Measurements from ENCODE around the gene ADNP2.

Gene ADNP2

DNA sequence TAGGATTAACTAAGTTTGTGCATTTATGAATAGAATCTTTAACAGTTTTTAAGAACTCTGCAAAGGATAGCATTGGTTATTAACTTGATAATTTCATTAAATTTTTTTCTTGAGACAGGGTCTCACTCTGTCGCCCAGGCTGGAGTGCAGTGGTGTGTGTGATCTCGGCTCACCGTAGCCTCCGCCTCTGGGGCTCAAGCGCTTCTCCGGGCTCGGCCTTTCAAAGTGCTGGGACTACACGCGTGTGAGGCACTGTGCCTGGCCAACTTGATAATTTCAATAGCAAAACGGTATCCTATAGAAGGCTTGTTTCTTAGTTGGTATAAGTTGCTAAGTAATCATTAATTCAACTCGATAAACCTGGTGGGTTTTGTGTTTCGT lies 38.0 kb downstream of the ADNP2 start:
- no peak for TF ChIP-seq POLR2A (IDR thresholded peaks at IDR 0.05; ENCODE audit: extremely low read depth, insufficient read length)
- TF ChIP-seq MYC (IDR thresholded peaks at IDR 0.05; ENCODE audit: low read depth, low read length), result no peak
- TF ChIP-seq, protein P1, sequence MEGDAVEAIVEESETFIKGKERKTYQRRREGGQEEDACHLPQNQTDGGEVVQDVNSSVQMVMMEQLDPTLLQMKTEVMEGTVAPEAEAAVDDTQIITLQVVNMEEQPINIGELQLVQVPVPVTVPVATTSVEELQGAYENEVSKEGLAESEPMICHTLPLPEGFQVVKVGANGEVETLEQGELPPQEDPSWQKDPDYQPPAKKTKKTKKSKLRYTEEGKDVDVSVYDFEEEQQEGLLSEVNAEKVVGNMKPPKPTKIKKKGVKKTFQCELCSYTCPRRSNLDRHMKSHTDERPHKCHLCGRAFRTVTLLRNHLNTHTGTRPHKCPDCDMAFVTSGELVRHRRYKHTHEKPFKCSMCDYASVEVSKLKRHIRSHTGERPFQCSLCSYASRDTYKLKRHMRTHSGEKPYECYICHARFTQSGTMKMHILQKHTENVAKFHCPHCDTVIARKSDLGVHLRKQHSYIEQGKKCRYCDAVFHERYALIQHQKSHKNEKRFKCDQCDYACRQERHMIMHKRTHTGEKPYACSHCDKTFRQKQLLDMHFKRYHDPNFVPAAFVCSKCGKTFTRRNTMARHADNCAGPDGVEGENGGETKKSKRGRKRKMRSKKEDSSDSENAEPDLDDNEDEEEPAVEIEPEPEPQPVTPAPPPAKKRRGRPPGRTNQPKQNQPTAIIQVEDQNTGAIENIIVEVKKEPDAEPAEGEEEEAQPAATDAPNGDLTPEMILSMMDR (IDR thresholded peaks at IDR 0.05; ENCODE audit: low read depth, low read length), result no peak
- TF ChIP-seq, protein P2, sequence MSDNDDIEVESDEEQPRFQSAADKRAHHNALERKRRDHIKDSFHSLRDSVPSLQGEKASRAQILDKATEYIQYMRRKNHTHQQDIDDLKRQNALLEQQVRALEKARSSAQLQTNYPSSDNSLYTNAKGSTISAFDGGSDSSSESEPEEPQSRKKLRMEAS (IDR thresholded peaks at IDR 0.05; ENCODE audit: low read depth, low read length), result no peak
- no peak overlapping the region for H3K4me3 ChIP-seq (ENCODE audit: low read depth, low read length)
- peak; percentile 9 for DNase-seq (ENCODE audit: low read depth)

GRCh38 chr18:80147418-80148325 lies 38.6 kb downstream of the ADNP2 start:
- H3K4me3 ChIP-seq (ENCODE audit: low read depth, low read length), result peak overlapping the region; percentile 42
- TF ChIP-seq MYC (IDR thresholded peaks at IDR 0.05; ENCODE audit: low read depth, low read length) (no peak), POLR2A (IDR thresholded peaks at IDR 0.05; ENCODE audit: extremely low read depth, insufficient read length) (no peak)
- TF ChIP-seq, protein P2 (IDR thresholded peaks at IDR 0.05; ENCODE audit: low read depth, low read length), result no peak
- TF ChIP-seq, protein P1 (IDR thresholded peaks at IDR 0.05; ENCODE audit: low read depth, low read length), result no peak
- peak; percentile 65 for DNase-seq (ENCODE audit: low read depth)

DNA sequence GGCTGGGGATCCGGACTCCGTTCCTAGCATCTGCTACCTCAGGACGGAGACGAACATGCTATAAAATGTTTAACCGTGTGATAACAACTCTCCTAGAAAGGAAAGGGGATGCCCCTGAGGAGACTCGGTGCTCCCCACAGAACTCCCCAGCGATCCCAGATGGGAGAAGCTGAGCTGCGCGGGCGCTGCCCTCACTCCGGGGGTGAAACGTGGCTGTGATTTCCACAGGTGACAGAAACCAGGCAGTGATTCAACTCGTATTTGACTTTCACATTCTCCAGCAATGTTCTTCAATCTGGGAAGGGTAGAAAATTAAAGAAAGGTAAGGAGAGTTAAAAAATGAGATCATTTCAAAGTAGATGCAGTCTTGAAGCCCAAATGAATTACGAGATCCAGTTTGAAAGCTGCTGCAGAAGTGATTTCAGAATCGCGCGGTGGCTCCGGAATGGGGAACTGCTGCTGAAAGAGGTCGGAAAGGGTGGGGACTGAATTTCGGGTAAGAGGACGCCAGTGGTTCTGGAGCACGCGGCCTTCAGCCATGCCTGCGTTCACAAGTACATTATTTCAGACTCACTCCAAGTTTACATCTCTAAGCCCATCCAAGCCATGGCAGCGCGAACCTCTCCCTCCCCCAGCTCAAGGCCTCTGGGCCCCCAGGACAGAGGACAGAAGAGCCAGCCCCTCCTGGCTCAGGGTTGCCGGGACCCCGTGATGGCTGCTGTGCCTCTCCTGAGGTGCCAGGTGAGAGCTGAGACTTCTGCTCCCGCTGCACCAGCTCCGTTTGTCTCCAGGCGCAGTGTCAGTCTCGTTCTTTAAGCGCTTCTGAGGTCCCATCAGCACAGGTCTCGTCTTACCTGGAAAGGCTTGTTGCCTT lies 39.5 kb downstream of the ADNP2 start:
- TF ChIP-seq, protein P2 (IDR thresholded peaks at IDR 0.05; ENCODE audit: low read depth, low read length), result no peak
- TF ChIP-seq MYC (IDR thresholded peaks at IDR 0.05; ENCODE audit: low read depth, low read length) (no peak), POLR2A (IDR thresholded peaks at IDR 0.05; ENCODE audit: extremely low read depth, insufficient read length) (no peak)
- TF ChIP-seq, protein P1 (IDR thresholded peaks at IDR 0.05; ENCODE audit: low read depth, low read length), result no peak
- DNase-seq (ENCODE audit: low read depth), result peak; percentile 48
- peak overlapping the region; percentile 42 for H3K4me3 ChIP-seq (ENCODE audit: low read depth, low read length)

DNA sequence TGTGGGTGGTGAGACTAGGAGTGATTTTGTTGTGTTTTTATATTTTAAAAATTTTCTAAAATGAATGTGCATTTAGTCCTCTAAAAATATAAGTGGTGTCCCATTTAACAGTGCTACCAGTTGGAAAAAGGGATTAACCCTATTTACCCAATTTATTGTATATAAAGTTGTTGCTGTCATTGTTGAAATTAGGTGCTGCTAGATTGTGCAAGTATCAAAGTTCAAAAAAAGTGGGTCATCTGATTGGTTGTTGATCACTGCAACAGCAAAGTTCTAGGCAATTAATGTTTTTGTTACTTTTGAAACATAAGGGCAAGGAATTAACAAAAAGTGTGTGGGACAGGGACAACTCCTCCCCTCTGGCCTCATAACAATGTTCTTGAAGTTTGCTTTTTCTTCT lies 40.6 kb downstream of the ADNP2 start:
- DNase-seq (ENCODE audit: low read depth), result no peak
- TF ChIP-seq MYC (IDR thresholded peaks at IDR 0.05; ENCODE audit: low read depth, low read length) (no peak), POLR2A (IDR thresholded peaks at IDR 0.05; ENCODE audit: extremely low read depth, insufficient read length) (no peak)
- TF ChIP-seq, protein P2 (IDR thresholded peaks at IDR 0.05; ENCODE audit: low read depth, low read length), result no peak
- TF ChIP-seq, protein P1 (IDR thresholded peaks at IDR 0.05; ENCODE audit: low read depth, low read length), result no peak
- no peak overlapping the region for H3K4me3 ChIP-seq (ENCODE audit: low read depth, low read length)

DNA sequence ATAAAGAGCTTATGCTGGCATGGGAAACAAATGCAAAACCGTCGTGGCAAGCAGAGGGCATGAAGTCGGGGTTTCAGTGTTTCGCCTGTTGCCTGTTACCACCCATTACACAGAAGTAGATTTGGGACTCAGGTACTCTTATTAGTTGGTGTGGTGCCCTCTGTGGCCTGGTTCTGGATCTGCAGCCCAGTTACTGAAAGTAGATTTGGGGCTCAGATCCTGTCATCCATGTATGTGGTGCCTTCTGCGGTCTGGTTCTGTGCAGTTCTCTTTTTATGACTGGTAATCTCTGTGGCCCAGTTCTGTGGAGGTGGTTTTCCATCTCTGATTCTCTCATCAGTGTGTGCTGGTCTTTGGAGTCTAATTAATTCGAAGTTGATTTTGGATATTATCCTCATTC lies 45.2 kb downstream of the ADNP2 start:
- peak; percentile 52 for DNase-seq (ENCODE audit: low read depth)
- TF ChIP-seq, protein P1 (IDR thresholded peaks at IDR 0.05; ENCODE audit: low read depth, low read length), result peak; percentile 43
- no peak for TF ChIP-seq MYC (IDR thresholded peaks at IDR 0.05; ENCODE audit: low read depth, low read length)
- H3K4me3 ChIP-seq (ENCODE audit: low read depth, low read length), result no peak overlapping the region

All from NB4 (cell line).